HepG2 (cell line): Measurements from ENCODE around the gene GRHL1. TPM values are rescaled to one million over a fixed set of nuclear protein-coding genes. Genes with fewer than 3 reads are reported as not detected.

ENCODE experiments used
- GZF1 ChIP-seq: sonication (generic); formaldehyde crosslinking; IDR thresholded peaks from 2 replicates; pipeline ENCODE4 v1.5.1; 2020; ENCODE audit warnings: mild to moderate bottlenecking, missing genetic modification reagents
- HMG20A ChIP-seq: IDR thresholded peaks from 2 replicates; pipeline ENCODE4 v1.6.1; 2016; ENCODE audit warnings: borderline replicate concordance
- MAZ ChIP-seq, 2 experiments: sonication (generic) in 1 of 2; formaldehyde crosslinking in 1 of 2; IDR thresholded peaks; 2 replicates each; pipeline versions ENCODE4 v1.5.0 to v1.6.1; 2012 to 2020; ENCODE audit warnings: low read depth in 2 of 2, mild to moderate bottlenecking in 2 of 2, borderline replicate concordance in 1 of 2, improper control_type of control experiment in 1 of 2, low read length in 1 of 2, missing genetic modification reagents in 1 of 2, moderate library complexity in 1 of 2
- MTF2 ChIP-seq: sonication (generic); formaldehyde crosslinking; IDR thresholded peaks from 2 replicates; pipeline ENCODE4 v1.5.0; 2020; ENCODE audit warnings: missing genetic modification reagents, borderline replicate concordance
- SALL1 ChIP-seq: sonication (generic); formaldehyde crosslinking; IDR thresholded peaks from 2 replicates; pipeline ENCODE4 v1.8.0; 2022; ENCODE audit warnings: mild to moderate bottlenecking, missing genetic modification reagents
- SMAD9 ChIP-seq: sonication (generic); formaldehyde crosslinking; IDR thresholded peaks from 2 replicates; pipeline ENCODE4 v1.5.1; 2020; ENCODE audit warnings: mild to moderate bottlenecking, missing genetic modification reagents
- TBX2 ChIP-seq: sonication (generic); formaldehyde crosslinking; IDR thresholded peaks from 2 replicates; pipeline ENCODE4 v1.5.0; 2020; ENCODE audit warnings: missing genetic modification reagents, mild to moderate bottlenecking, borderline replicate concordance
- TCF12 ChIP-seq, 2 experiments: fragments of 450-650 bp in 1 of 2; sonication (generic) in 1 of 2; formaldehyde crosslinking in 1 of 2; IDR thresholded peaks; 2 replicates each; pipeline versions ENCODE4 v1.6.1 to v1.8.0; 2017 to 2022; ENCODE audit warnings: antibody characterized with exemption in 1 of 2, mild to moderate bottlenecking in 1 of 2, missing genetic modification reagents in 1 of 2, moderate library complexity in 1 of 2
- THAP11 ChIP-seq: IDR thresholded peaks from 2 replicates; pipeline ENCODE4 v1.6.1; 2016; ENCODE audit warnings: missing biosample characterization, missing genetic modification reagents
- ZBTB21 ChIP-seq: sonication (generic); formaldehyde crosslinking; IDR thresholded peaks from 2 replicates; pipeline ENCODE4 v1.4.0; 2020; ENCODE audit warnings: missing genetic modification reagents
- ZBTB34 ChIP-seq: sonication (generic); formaldehyde crosslinking; IDR thresholded peaks from 2 replicates; pipeline ENCODE4 v1.8.0; 2022; ENCODE audit warnings: mild to moderate bottlenecking, missing genetic modification reagents
- ZNF367 ChIP-seq: sonication (generic); formaldehyde crosslinking; IDR thresholded peaks from 2 replicates; pipeline ENCODE4 v1.4.0; 2020; ENCODE audit warnings: missing genetic modification reagents, borderline replicate concordance
- ZNF713 ChIP-seq: sonication (generic); formaldehyde crosslinking; IDR thresholded peaks from 2 replicates; pipeline ENCODE4 v1.4.0; 2020; ENCODE audit warnings: mild to moderate bottlenecking, missing genetic modification reagents
- ZNF781 ChIP-seq: sonication (generic); formaldehyde crosslinking; IDR thresholded peaks from 2 replicates; pipeline ENCODE4 v1.5.1; 2020; ENCODE audit warnings: borderline replicate concordance, mild to moderate bottlenecking, missing genetic modification reagents; ENCODE audit errors: not compliant biosample characterization
- polyA plus RNA-seq, 8 experiments: library from polyadenylated mRNA; depleted of rRNA in 3 of 8; stranded (reverse) in 7 of 8; unstranded in 1 of 8; fragments of >200 nt; fragmentation: Illumina TruSeq in 4 of 8; extraction: Trizol in 4 of 8; gene quantifications; 2 replicates each; pipeline versions ENCODE4 v1.2.1 to v1.2.3, GENCODE V29; 2011 to 2016; ENCODE audit warnings: low read depth in 4 of 8, missing spikeins in 1 of 8, mixed read lengths in 1 of 8; ENCODE audit not compliant: insufficient read depth in 1 of 8
- total RNA-seq, 5 experiments: library from RNA; depleted of rRNA; stranded (reverse); fragments of >200 nt; fragmentation: Illumina TruSeq; extraction: Trizol; gene quantifications; 2 replicates each; pipeline ENCODE4 v1.2.3, GENCODE V29; 2016; ENCODE audit warnings: low read depth in 1 of 5
- TF ChIP-seq, protein P1 (sequence below), 2 experiments: sonication (generic) in 1 of 2; formaldehyde crosslinking in 1 of 2; IDR thresholded peaks; 2 replicates each; pipeline versions ENCODE4 v1.5.1 to v1.6.1; 2011 to 2020; ENCODE audit warnings: borderline replicate concordance in 1 of 2, low read depth in 1 of 2, low read length in 1 of 2, mild to moderate bottlenecking in 1 of 2, missing genetic modification reagents in 1 of 2, moderate library complexity in 1 of 2
- TF ChIP-seq, protein P2 (sequence below): sonication (generic); formaldehyde crosslinking; IDR thresholded peaks from 2 replicates; pipeline ENCODE4 v1.5.0; 2020; ENCODE audit warnings: missing genetic modification reagents
- TF ChIP-seq, protein P3 (sequence below): sonication (generic); formaldehyde crosslinking; IDR thresholded peaks from 2 replicates; pipeline ENCODE4 v1.5.0; 2020; ENCODE audit warnings: missing genetic modification reagents
- TF ChIP-seq, protein P4 (sequence below): sonication (generic); formaldehyde crosslinking; conservative IDR thresholded peaks from 2 replicates; pipeline ENCODE4 v1.8.1; 2023; ENCODE audit warnings: missing genetic modification reagents
- TF ChIP-seq, protein P5 (sequence below): sonication (generic); formaldehyde crosslinking; IDR thresholded peaks from 2 replicates; pipeline ENCODE4 v1.5.0; 2020; ENCODE audit warnings: missing genetic modification reagents, mild to moderate bottlenecking, borderline replicate concordance

Gene GRHL1
- total and polyA plus RNA-seq, 2 of the 13 experiments (the other 11 are each of a cell fraction or from before 2014, with no cell fraction given), result 9.3 to 12.0 TPM

DNA sequence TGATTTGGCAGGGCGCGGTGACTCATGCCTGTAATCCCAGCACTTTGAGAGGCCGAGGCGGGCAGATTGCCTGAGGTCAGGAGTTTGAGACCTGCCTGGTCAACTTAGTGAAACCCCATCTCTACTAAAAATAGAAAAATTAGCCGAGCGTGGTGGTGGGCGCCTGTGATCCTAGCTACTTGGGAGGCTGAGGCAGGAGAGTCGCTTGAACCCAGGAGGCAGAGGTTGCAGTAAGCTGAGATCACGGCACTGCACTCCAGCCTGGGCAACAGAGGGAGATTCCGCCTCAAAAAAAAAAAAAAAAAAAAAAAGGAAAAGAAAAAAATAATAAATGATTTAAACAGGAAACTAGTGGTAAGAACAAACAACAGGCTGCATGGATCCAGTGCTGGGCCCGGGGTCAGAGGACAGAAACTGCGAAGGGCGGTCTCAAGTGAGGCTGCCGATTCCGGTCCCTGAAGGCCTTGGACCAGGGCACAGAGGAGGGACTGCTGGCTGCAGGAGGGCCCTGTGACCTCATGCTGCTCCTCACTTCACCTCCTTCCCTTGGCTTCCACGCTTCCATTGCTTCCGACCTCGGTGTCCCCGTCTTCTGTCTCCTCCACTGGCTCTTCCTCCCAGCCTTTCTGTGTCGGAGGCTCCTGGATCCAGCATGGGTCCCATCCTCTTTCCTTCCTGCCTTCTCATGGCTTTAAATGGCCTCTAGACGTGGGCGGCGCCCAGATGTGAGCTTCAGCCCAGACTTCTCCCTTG lies 2.1 kb upstream of the GRHL1 start (continued):
- TF ChIP-seq, protein P1, sequence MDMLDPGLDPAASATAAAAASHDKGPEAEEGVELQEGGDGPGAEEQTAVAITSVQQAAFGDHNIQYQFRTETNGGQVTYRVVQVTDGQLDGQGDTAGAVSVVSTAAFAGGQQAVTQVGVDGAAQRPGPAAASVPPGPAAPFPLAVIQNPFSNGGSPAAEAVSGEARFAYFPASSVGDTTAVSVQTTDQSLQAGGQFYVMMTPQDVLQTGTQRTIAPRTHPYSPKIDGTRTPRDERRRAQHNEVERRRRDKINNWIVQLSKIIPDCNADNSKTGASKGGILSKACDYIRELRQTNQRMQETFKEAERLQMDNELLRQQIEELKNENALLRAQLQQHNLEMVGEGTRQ (IDR thresholded peaks at IDR 0.05; ENCODE audit: low read depth, low read length), result no peak
- TF ChIP-seq, protein P1 (CRISPR knock-in tag; IDR thresholded peaks at IDR 0.05; ENCODE audit: borderline replicate concordance), result no peak
- TF ChIP-seq SMAD9 (CRISPR knock-in tag), result no peak
- no peak for TF ChIP-seq MTF2
- no peak for TF ChIP-seq GZF1 (CRISPR knock-in tag)
- TF ChIP-seq SALL1, result peak; percentile 88
- TF ChIP-seq ZNF367, result no peak
- TF ChIP-seq, protein P2, sequence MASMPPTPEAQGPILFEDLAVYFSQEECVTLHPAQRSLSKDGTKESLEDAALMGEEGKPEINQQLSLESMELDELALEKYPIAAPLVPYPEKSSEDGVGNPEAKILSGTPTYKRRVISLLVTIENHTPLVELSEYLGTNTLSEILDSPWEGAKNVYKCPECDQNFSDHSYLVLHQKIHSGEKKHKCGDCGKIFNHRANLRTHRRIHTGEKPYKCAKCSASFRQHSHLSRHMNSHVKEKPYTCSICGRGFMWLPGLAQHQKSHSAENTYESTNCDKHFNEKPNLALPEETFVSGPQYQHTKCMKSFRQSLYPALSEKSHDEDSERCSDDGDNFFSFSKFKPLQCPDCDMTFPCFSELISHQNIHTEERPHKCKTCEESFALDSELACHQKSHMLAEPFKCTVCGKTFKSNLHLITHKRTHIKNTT (CRISPR knock-in tag), result no peak
- TF ChIP-seq ZNF781 (CRISPR knock-in tag), result no peak
- no peak for TF ChIP-seq HMG20A (CRISPR knock-in tag)
- TF ChIP-seq, protein P3, sequence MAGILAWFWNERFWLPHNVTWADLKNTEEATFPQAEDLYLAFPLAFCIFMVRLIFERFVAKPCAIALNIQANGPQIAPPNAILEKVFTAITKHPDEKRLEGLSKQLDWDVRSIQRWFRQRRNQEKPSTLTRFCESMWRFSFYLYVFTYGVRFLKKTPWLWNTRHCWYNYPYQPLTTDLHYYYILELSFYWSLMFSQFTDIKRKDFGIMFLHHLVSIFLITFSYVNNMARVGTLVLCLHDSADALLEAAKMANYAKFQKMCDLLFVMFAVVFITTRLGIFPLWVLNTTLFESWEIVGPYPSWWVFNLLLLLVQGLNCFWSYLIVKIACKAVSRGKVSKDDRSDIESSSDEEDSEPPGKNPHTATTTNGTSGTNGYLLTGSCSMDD (CRISPR knock-in tag), result no peak
- TF ChIP-seq, protein P4, sequence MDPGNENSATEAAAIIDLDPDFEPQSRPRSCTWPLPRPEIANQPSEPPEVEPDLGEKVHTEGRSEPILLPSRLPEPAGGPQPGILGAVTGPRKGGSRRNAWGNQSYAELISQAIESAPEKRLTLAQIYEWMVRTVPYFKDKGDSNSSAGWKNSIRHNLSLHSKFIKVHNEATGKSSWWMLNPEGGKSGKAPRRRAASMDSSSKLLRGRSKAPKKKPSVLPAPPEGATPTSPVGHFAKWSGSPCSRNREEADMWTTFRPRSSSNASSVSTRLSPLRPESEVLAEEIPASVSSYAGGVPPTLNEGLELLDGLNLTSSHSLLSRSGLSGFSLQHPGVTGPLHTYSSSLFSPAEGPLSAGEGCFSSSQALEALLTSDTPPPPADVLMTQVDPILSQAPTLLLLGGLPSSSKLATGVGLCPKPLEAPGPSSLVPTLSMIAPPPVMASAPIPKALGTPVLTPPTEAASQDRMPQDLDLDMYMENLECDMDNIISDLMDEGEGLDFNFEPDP (CRISPR knock-in tag), result no peak
- 0 out of 2 replicates have a peak, but pooled peaks have one; percentile 25 for TF ChIP-seq THAP11 (CRISPR knock-in tag)
- no peak for TF ChIP-seq ZBTB34 (CRISPR knock-in tag)
- no peak for TF ChIP-seq ZNF713 (CRISPR knock-in tag)
- TF ChIP-seq, protein P5, sequence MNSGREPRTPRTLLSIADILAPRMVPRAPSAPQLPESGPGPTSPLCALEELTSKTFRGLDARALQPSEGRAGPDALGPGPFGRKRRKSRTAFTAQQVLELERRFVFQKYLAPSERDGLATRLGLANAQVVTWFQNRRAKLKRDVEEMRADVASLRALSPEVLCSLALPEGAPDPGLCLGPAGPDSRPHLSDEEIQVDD (CRISPR knock-in tag), result no peak
- TF ChIP-seq MAZ (IDR thresholded peaks at IDR 0.05; ENCODE audit: borderline replicate concordance, low read depth, low read length), result no peak
- TF ChIP-seq MAZ (CRISPR knock-in tag; IDR thresholded peaks at IDR 0.05; ENCODE audit: low read depth), result peak; percentile 55
- TF ChIP-seq TBX2, result peak; percentile 39; the same call in 1 of the 2 replicates
- TF ChIP-seq ZBTB21 (CRISPR knock-in tag), result no peak
- TF ChIP-seq TCF12 (IDR thresholded peaks at IDR 0.05), result no peak
- TF ChIP-seq TCF12 (CRISPR knock-in tag; IDR thresholded peaks at IDR 0.05), result no peak; the same call in 1 of the 2 replicates
